NCI-H446 (cell line): ENCODE measurements around the gene EGFL6.
"Not testable (repeated sequence)": the region's sequence is repeated elsewhere in the genome, so short reads cannot be mapped to it uniquely, and the experiment has no call there.

Experiments
- DNase-seq, 2 experiments: peaks; one replicate each; lab custom pipeline; 2025; lab: John Stamatoyannopoulos, UW

Gene EGFL6

DNA sequence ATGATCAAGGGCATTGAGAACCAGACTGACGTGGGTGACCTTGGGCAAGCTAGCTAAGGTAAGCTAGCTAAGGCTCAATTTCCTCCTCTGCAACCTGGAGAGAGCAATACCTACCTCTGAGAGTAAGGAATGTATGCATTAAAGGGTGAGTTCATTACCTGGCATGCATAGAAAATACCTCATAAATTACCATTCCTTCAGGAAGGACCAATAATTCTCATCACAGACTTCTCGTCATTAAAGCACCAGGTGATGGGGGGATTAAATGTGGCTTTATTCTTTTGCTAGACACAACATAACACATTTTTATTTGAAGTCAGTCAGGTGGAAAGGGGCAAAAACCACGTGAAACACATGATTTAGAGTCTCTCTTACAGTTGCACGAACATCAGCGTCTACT, 21.5 kb downstream of the EGFL6 start:
- no peak for DNase-seq

DNA sequence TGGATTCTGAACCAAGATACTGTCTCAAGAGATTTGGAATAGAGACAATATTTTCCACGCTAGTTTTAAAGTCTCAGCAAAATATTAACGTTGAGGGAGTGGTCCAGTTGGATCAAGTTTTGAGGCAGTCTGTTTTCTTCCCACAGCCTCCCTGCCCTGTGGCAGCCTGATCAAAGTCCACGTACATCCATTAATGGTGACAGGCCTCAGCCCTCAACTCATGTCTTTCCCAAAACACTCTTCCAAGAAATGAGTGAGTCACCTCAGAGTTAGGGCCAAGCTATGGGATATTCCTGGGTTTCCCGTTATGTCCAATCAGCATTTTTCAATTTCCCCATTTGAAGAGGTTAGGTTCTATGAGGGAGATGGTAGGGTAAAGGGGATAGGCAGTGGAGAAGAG, 28.5 kb downstream of the EGFL6 start:
- DNase-seq: no peak

DNA sequence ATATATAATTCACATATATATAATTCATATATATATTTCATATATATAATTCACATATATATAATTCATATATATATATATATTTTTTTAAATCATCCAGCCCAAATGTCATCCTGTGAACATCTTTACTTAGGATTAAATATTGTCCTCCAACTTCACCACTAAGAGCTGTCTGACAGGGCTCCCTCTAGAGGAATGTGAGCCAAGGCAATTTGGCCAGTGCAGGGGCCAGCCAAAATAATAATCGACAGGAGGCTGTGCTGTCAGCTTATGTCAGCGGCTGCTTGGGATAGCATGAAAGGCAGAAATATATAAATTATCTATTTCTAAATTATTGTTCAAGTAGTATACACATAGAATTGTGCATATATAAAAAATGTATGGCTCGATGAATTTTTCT, 29.5 kb downstream of the EGFL6 start:
- peak in 1 of 2 experiments; percentile 12 for DNase-seq

DNA sequence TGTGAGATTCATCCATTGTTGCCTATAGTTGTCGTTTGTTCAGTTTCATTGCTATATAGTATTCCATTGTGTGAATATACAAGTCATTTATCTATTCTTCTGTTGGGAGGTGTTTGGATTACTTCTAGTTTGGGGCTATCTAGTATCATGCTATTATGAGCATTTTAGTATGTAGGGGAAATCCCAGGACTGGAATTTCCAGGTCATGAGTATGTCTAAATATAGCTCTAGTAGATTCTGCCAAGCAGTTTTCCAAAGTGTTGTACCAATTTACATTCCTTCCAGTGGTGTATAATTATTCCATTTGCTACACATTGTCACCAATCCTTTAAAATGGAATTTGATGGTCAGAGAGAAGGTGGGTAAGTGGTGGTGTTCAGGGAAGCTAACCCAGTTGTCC, 30.1 kb downstream of the EGFL6 start:
- no peak for DNase-seq

GRCh38 chrX:13605611-13606010, 36.2 kb downstream of the EGFL6 start:
- DNase-seq: no peak

- no peak for DNase-seq
Measured at GRCh38 chrX:13607331-13607995, 38.1 kb downstream of the EGFL6 start.

DNA sequence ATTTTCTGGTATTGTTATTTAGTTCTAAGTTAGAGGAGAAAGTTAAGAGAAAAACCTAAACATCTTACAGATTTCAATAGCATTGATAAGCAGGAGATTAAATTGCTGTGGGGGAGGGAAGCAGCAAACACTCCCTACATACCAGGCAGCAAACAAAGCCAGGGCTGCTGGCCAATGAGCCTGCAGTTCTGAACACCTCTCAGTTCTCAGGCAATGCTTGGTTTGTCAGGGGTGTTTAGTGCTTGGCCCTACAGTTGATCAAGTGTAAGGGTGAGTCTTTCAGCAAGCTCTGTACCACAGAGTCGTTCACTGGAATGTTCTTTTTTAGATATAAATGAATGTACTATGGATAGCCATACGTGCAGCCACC, 38.6 kb downstream of the EGFL6 start:
- DNase-seq: no peak

- DNase-seq: no peak
Measured at GRCh38 chrX:13614154-13614553, 44.8 kb downstream of the EGFL6 start.

DNA sequence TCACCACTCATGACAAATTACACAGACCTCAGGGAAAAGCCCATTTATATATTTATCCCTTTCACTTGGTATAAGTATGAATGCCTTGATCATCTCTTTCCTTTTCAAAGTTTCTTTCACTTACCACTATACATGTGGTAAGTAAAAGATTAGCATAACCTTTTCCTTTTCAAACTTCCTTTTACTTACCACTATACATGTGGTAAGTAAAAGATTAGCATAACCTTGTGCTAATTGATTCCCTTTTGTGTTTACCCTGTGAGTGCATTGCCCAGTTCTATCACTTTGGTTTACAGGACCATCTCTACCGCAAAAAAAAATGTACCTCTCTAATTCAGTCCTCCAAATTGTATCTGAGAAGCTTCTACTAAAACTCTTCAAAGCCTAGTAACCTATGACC, 50.8 kb downstream of the EGFL6 start:
- DNase-seq: no peak

DNA sequence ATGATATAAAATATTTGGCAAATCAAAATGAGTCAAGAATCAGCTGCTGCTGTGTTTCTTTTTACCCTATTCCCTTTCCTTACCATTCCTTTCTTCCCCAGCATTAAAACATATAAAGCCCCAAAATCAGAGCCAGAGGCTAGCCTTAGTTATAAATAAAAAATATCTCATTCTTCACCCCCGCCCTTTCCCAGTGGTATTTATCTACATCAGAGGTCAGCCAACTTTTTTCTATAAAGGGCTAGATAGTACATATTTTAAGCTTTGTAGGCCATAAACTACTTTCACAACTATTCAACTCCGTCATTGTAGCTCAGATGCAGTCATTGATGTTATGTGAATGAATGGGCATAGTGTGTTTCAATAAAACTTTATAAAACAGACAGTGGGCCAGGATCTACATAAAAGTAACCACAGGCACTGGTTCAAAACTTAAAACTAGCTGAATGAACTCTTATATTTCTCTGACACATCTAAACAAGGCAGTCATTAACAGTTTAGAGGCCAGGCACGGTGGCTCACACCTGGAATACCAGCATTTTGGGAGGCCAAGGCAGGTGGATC, 53.1 kb downstream of the EGFL6 start:
- no peak for DNase-seq

DNA sequence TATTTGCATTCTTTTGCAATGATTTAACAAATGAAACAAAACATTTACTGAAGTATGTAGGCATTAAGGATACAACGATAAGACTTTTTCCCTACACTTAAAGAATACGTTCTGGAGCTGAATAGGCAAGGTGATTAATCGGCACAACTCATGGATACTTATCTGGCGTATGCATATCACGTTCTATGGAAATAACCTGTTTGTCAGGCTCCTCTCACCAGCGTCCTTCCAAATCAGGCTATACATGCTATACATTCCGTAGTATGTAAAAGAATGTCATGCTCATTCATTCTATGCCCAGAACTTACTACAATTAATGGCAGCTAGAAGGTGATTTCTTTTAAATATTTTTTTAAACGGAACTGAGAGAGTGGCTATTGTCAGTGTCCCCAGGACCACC, 57.9 kb downstream of the EGFL6 start:
- DNase-seq: no peak

DNA sequence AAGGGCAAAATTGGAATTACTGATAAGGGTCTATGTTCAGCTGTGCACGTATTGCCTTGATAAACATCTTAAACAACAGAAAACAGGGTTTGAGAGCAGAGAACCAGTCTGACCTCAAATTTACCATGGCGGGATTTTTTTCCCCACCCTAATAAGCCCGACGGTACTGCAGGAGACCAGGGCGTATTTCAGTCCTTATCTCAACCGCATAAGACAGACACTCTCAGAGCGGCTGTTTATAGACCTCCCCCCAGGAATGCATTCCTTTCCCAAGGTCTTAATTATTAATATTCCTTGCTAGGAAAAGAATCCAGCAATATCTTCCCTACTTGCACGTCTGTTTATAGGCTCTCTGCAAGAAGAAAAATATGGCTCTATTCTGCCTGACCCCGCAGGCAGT, 67.8 kb downstream of the EGFL6 start:
- DNase-seq: not testable (repeated sequence)

GRCh38 chrX:13638021-13638420, 68.6 kb downstream of the EGFL6 start:
- DNase-seq: no peak

DNA sequence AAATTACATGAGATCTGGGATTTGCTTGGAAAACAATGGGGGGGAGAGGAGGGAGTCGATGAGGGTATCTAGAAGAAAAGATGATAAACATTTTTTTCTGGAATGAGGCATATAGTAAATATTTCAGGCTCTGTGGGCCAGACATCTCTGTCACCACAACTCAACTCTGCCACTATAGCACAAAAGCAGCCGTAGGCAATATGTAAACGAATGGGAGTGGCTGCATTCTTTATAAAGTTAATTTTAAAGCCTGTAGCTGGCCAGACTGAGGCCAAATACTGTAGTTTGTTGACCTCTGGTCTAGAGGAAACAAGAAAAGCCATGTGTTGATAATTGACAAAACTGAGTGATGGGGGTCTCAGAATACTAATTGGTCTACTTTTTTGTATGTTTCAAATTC, 69.4 kb downstream of the EGFL6 start:
- no peak for DNase-seq

DNA sequence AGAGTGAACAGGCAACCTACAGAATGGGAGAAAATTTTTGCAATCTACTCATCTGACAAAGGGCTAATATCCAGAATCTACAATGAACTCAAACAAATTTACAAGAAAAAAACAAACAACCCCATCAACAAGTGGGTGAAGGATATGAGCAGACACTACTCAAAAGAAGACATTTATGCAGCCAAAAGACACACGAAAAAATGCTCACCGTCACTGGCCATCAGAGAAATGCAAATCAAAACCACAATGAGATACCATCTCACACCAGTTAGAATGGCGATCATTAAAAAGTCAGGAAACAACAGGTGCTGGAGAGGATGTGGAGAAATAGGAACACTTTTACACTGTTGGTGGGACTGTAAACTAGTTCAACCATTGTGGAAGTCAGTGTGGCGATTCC, 72.3 kb downstream of the EGFL6 start:
- not testable (repeated sequence) for DNase-seq

GRCh38 chrX:13645464-13646153, 76.2 kb downstream of the EGFL6 start:
- no peak for DNase-seq

GRCh38 chrX:13646154-13646549, 76.8 kb downstream of the EGFL6 start:
- peak; percentile 38 to 77 for DNase-seq

- no peak for DNase-seq
Measured at GRCh38 chrX:13647709-13648212, 78.4 kb downstream of the EGFL6 start.

GRCh38 chrX:13648336-13648735, 78.9 kb downstream of the EGFL6 start:
- DNase-seq: not testable (repeated sequence)

GRCh38 chrX:13649838-13650237, 80.4 kb downstream of the EGFL6 start:
- no peak for DNase-seq

DNA sequence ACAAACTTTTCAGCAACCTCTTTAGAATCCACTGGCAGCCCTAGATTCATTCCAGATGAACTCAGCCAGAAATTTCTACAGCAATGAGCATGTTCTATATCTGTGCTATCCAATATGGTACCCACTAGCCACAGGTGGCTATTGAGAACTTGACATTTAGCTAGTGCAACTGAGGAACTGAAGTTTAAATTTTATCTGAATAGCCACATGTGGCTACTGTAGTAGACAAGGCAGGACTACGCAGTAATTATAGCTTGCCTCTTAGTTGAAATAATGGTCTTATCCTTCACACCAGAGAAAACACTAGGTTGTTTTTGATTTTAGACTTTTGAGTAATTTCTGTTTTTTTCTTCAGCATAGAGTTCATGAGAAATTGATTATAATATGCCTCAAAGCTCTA, 80.9 kb downstream of the EGFL6 start:
- DNase-seq: no peak

- no peak for DNase-seq
Measured at GRCh38 chrX:13651150-13651549, 81.7 kb downstream of the EGFL6 start.

DNA sequence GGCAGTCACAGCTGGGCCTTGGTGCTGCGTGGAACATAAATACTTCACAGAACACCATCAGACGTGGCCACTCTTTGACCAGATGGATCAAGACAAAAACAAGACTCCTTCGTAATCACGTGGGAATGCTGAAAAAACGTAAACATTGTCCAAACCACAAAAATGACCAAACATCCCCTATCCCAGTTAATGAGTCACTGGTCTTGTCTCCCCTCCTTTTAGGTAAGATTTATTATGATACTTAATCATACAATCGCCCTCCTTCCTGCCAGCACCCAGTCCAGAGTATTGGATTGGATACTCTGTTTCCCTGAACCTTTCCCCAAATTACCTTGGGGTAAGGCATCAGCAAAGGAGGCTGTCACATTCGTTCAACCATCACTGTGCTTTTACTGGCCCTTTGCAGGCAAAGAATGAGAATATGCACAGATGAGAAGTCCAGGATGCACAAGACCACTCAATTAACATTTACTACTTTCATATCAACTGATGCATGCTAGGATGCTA, 82.9 kb downstream of the EGFL6 start:
- no peak for DNase-seq
